SK-N-MC (cell line): ENCODE results near the gene PLAAT4.
"Not testable (repeated sequence)": the region's sequence is repeated elsewhere in the genome, so short reads cannot be mapped to it uniquely, and the experiment has no call there.

Experiments used
- DNase-seq: peaks from one replicate; pipeline ENCODE4 v3.0.0-alpha.2; 2011; ENCODE audit warnings: low read depth, low spot score
- H3K27ac ChIP-seq: fragments of 200-600 bp; sonication (generic); 2 replicates; pipeline ENCODE4 v1.5.1; 2016; ENCODE audit warnings: mixed run types
- H3K36me3 ChIP-seq: fragments of 200-600 bp; sonication (generic); 2 replicates; pipeline ENCODE4 v1.6.1; 2017; ENCODE audit warnings: antibody characterized with exemption, low read length, mixed read lengths; ENCODE audit not compliant: insufficient read depth
- H3K4me3 ChIP-seq: fragments of 200-600 bp; sonication (generic); 2 replicates; pipeline ENCODE4 v1.5.1; 2016
- H3K9ac ChIP-seq: fragments of 200-600 bp; sonication (generic); 2 replicates; pipeline ENCODE4 v1.8.0; 2017; ENCODE audit warnings: mixed run types, mixed read lengths; ENCODE audit not compliant: insufficient read length
- H3K9me3 ChIP-seq: fragments of 200-600 bp; sonication (generic); 2 replicates; pipeline ENCODE4 v1.6.1; 2017; ENCODE audit warnings: low read depth, mild to moderate bottlenecking, antibody characterized with exemption, low read length, moderate library complexity, mixed read lengths
- EZH2 ChIP-seq: fragments of 200-600 bp; sonication (generic); IDR thresholded peaks from one replicate; pipeline ENCODE4 v1.6.1; 2017; ENCODE audit warnings: antibody characterized with exemption
- FOXP2 ChIP-seq: optimal IDR thresholded peaks from 2 replicates; pipeline ENCODE3; 2011; ENCODE audit warnings: mild to moderate bottlenecking, moderate library complexity; ENCODE audit not compliant: insufficient read depth; ENCODE audit errors: extremely low read length, control extremely low read depth
- POLR2AphosphoS5 ChIP-seq: IDR thresholded peaks from 2 replicates; pipeline ENCODE4 v1.6.1; 2012; ENCODE audit warnings: mild to moderate bottlenecking, low read depth, low read length, borderline replicate concordance

The PLAAT4 gene

DNA sequence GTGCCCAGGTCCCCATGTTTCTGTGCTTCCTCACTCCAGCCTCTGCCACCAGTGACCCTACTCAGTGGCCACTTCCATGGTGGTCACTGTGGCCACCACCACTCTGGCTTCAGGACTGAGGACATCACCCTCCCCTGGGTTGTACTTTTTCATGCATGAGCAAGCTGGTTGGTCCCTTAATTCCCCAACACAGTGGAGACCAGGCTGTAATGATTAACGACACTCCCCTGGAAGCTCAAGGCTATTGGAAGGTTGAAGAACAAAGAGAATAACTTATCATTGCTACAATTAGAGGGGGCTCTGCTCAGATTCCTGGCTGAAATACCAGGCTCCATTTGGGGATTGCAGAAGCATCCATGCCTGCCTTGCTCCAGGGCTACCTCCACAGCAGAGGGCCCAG lies 10.5 kb downstream of the PLAAT4 start:
- Histone ChIP-seq H3K9me3 (no peaks in the 10 kb centered on the region), H3K4me3 (no peak overlapping the region), H3K9ac (no peak overlapping the region), H3K27ac (no peak overlapping the region), H3K36me3 (no peaks in the 10 kb centered on the region)
- TF ChIP-seq FOXP2 (no peak), POLR2AphosphoS5 (no peak), EZH2 (no peak)
- DNase-seq, result no peak

DNA sequence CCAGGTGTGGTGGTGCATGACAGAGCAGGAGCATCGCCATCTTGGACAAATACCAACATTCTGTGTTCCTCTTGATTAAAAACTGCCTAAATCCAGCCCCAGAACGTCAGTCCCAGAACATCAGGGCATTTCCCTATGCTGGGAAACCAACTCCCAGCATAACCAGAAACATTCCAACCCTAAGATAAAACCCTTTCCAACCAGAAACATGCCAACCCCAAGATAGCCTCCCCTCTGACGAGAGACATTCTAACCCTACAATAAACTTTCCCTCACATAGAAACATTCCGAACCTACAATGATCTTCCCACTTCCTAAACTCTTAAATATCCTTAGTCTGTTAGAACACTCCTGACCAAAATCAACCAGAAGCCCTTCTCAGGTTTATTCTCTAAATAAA lies 11.6 kb downstream of the PLAAT4 start:
- no peak for DNase-seq

DNA sequence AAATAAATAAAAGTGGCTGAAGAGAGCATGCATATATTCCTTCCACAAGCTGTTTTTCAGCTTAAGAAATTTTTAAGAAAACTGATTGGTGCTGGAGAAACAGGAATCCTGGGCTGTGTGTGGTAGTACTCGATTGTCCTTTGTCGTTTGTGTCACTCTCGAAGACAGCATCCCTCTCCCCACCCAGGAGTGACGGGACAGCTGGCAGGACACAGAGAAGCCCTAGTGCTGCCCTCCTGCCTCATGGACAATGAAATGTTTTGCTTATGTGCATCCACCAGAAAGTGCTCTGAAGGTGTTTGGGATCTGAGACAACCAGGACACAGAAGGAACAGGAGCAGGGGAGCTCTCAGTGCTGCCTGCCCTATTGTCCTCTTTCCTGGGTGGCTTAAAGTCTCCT lies 12.8 kb downstream of the PLAAT4 start:
- Histone ChIP-seq H3K27ac (no peak overlapping the region), H3K36me3 (no peaks in the 10 kb centered on the region), H3K4me3 (no peak overlapping the region), H3K9me3 (no peaks in the 10 kb centered on the region), H3K9ac (no peak overlapping the region)
- no peak for DNase-seq
- TF ChIP-seq EZH2 (no peak), POLR2AphosphoS5 (no peak), FOXP2 (no peak)

More for the DNA sequence above, 11.6 kb downstream of the PLAAT4 start:
- no peak overlapping the region for H3K4me3 ChIP-seq
- H3K36me3 ChIP-seq, result no peaks in the 10 kb centered on the region
- H3K9me3 ChIP-seq, result no peaks in the 10 kb centered on the region
- TF ChIP-seq POLR2AphosphoS5, result no peak
- TF ChIP-seq EZH2, result no peak
- TF ChIP-seq FOXP2, result no peak
- H3K9ac ChIP-seq, result no peak overlapping the region
- no peak overlapping the region for H3K27ac ChIP-seq

DNA sequence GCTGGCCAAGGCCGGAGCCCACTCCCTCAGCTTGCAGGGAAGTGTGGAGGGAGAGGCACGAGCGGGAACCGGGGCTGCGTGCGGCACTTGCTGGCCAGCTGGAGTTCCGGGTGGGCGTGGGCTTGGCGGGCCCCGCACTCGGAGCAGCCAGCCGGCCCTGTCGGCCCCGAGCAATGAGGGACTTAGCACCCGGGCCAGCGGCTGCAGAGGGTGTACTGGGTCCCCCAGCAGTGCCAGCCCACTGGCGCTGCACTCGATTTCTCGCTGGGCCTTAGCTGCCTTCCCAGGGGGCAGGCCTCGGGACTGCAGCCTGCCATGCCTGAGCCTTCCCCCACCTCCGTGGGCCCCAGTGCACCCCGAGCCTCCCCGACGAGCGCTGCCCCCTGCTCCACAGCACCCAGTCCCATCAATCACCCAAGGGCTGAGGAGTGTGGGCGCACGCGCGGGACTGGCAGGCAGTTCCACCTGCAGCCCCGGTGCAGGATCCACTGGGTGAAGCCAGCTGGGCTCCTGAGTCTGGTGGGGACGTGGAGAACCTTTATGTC lies 13.6 kb downstream of the PLAAT4 start:
- H3K4me3 ChIP-seq, DNase-seq, H3K9ac ChIP-seq, H3K36me3 ChIP-seq, H3K9me3 ChIP-seq, H3K27ac ChIP-seq: not testable (repeated sequence)

DNA sequence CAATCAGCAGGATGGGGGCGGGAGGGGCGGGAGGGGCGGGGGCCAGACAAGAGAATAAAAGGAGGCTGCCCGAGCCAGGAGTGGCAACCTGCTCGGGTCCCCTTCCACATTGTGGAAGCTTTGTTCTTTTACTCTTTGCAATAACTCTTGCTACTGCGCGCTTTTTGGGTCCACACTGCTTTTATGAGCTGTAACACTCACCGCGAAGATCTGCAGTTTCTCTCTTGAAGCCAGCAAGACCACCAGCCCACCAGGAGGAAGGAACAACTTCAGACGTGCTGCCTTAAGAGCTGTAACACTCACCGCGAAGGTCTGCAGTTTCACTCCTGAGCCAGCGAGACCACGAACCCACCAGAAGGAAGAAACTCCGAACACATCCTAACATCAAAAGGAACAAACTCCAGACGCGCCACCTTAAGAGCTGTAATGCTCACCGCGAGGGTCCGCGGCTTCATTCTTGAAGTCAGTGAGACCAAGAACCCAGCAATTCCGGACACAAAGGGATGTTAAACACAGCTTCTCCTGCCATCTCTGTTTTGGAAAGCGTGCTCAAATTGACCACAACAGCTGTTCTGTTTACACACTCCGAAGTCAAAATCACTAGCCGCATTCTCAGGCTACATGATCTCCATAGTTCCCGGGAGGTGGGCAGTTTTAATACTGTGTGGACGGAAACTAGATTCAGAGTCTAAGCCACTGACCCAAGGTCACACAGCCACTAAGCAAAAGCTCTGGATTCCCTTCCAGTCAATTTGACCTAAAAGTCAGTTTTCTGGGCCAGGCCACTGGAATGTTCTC lies 14.7 kb downstream of the PLAAT4 start:
- no peak for DNase-seq
- Histone ChIP-seq H3K9me3 (no peaks in the 10 kb centered on the region), H3K9ac (no peak overlapping the region), H3K4me3 (no peak overlapping the region), H3K36me3 (no peaks in the 10 kb centered on the region), H3K27ac (no peak overlapping the region)
- TF ChIP-seq EZH2 (no peak), FOXP2 (no peak), POLR2AphosphoS5 (no peak)

DNA sequence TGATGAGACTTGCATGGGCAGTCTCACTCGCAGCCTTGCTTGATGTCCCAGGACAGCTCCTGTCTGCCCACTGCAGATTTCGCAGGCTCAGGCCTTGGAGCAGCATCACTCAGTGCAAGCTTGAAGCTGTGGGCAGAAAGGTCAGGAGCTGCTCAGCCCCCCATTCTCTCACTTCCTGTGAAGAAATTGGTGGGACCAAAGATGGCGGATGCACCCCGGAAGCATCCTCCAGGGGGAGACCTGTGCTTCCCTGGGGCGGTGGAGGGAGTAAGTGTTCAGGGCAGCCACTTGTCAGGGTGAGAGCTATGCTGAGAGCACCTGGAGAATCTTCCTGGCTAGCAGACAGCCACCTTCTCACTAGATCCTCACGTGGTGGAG lies 15.3 kb downstream of the PLAAT4 start:
- Histone ChIP-seq H3K4me3 (no peak overlapping the region), H3K9me3 (no peaks in the 10 kb centered on the region), H3K9ac (no peak overlapping the region), H3K36me3 (no peaks in the 10 kb centered on the region), H3K27ac (no peak overlapping the region)
- TF ChIP-seq FOXP2, result no peak
- DNase-seq, result no peak

DNA sequence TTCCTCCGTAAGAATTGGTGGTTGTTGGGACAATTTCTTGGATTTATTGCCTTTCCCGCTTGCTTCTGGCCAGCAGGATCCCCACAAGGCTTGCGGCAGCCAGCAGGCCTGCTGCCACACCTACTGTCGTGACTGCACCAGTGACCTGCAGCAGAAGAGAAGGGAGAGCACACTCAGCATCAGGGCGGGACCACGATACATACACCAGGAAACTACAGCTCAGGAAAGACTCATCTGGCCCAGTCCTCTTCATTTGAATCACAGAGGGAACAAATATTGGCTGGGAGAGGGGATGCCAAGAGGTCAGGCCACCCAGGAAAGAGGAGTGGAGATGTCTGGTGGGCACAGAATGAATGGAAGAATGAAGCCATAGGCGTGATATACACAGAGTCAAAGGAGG lies 16.3 kb downstream of the PLAAT4 start:
- Histone ChIP-seq H3K4me3 (no peak overlapping the region), H3K36me3 (no peaks in the 10 kb centered on the region), H3K9ac (no peak overlapping the region), H3K9me3 (no peaks in the 10 kb centered on the region), H3K27ac (no peak overlapping the region)
- DNase-seq, result no peak
- TF ChIP-seq EZH2 (no peak), FOXP2 (no peak)

DNA sequence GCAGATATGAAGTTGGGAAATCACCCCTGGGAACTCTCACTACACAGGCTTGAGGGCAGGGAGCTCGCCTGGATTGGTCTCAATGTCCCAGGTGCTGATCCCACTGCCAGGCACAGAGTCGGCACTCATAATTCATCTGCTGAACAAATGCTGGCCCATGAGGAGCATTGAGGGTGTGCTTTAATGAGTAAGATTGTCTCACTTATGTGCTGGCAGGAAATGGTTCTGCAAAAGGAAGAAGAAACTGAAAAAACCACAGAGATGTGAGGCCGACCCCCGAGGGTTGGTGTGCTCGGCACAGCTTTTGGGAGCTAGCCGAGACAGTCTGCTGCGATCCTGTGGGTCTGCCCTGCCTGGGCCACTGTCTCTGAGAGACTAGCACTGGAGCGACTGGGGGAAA lies 17.2 kb downstream of the PLAAT4 start:
- peak overlapping the region; percentile 30; the same call in 1 of the 2 replicates for H3K4me3 ChIP-seq
- H3K9ac ChIP-seq, result peak overlapping the region; percentile 32
- 0 out of 2 replicates have a peak overlapping the region, but pooled peaks have one; percentile 20 for H3K27ac ChIP-seq
- no peaks in the 10 kb centered on the region for H3K36me3 ChIP-seq
- H3K9me3 ChIP-seq, result no peaks in the 10 kb centered on the region
- TF ChIP-seq EZH2, result no peak
- no peak for TF ChIP-seq FOXP2
- TF ChIP-seq POLR2AphosphoS5, result no peak
- DNase-seq, result no peak

DNA sequence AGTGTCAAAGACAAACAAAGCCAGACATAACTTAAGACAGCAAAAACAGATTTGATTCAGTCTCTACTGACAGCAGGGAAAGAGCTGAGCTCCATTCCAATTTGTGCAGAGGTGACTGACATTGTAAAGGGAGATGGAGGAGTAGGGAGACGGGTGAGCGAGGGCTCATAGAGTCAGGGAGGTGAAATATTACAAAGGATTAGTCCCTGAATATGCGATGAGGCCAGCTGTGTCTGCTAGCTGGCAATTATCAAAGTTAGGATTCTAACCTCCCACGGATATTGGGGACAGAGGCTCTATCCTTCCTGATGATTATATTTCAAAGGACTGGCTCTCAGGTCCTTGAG lies 18.2 kb downstream of the PLAAT4 start:
- Histone ChIP-seq H3K4me3 (no peak overlapping the region), H3K9me3 (no peaks in the 10 kb centered on the region), H3K27ac (no peak overlapping the region), H3K9ac (no peak overlapping the region), H3K36me3 (no peaks in the 10 kb centered on the region)
- TF ChIP-seq POLR2AphosphoS5, result no peak
- TF ChIP-seq FOXP2, result no peak
- TF ChIP-seq EZH2, result no peak
- DNase-seq, result no peak
